Measurements from ENCODE around the gene SIGLEC15.

DNA sequence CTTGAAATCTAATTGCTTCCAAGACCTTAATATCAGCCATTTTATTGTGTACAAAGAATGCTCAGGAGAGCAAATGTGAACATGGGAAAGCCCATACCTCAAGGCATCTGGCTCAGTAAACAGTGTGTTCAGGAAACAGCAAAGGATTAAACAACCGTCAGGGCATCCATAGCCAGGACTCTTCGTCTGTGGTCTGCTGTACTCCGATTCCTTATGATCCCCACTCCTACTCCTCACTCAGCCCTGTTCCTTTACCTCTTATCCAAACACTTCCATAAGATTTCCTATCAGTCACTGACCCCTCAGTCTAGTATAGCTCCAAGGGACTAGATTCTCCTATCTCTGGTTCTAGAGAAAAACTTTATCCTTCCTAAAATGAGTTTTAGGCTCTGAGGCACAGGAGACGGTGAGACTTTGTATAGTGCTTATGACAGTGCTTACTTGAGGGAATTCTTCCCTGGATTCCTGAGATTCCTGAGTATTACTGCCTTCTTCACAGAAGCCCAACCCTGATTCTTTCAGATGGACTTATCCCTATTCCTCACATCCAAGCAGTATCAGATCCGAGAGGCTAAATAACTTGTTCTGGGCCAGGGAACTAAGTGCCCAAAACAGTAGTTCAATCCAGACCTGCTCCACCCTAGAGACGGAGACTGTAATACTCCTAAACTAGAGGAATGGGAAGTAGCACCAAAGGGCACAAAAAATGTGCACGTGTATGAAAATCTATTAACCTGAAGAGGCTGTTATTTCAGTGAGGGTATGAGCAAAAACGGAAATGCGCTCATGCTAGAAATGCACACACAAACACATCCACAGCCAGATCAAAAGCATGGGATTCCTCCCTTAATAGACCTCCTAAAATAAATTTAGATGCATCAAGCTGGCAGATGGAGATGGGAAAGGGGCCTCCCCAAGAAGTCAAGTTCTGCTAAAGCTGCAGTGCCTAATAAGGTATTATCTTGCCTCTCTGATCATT is 42.1 kb upstream of the SIGLEC15 start:
- TF ChIP-seq POLR2A (IDR thresholded peaks at IDR 0.05) = no peak
- TF ChIP-seq, protein P1, sequence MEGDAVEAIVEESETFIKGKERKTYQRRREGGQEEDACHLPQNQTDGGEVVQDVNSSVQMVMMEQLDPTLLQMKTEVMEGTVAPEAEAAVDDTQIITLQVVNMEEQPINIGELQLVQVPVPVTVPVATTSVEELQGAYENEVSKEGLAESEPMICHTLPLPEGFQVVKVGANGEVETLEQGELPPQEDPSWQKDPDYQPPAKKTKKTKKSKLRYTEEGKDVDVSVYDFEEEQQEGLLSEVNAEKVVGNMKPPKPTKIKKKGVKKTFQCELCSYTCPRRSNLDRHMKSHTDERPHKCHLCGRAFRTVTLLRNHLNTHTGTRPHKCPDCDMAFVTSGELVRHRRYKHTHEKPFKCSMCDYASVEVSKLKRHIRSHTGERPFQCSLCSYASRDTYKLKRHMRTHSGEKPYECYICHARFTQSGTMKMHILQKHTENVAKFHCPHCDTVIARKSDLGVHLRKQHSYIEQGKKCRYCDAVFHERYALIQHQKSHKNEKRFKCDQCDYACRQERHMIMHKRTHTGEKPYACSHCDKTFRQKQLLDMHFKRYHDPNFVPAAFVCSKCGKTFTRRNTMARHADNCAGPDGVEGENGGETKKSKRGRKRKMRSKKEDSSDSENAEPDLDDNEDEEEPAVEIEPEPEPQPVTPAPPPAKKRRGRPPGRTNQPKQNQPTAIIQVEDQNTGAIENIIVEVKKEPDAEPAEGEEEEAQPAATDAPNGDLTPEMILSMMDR (IDR thresholded peaks at IDR 0.05) = no peak
- TF ChIP-seq POLR2AphosphoS5 (IDR thresholded peaks at IDR 0.05) = no peak

Data from breast epithelium (tissue), 3 donors.